B cell (primary cell): Measurements from ENCODE around the gene ELFN2. TPM values are rescaled to one million over a fixed set of nuclear protein-coding genes. Genes with fewer than 3 reads are reported as not detected.

Experiments used
- ATAC-seq: fragments of 200-7000 bp; cut with Tn5 transposase; one replicate; pipeline ENCODE4 v1.10.0; 2021; ENCODE audit warnings: low read depth, mild to moderate bottlenecking, moderate number of reproducible peaks, moderate library complexity
- CTCF ChIA-PET: fragments of 350-600 bp; sonication (Branson Sonifier 250); formaldehyde crosslinking; loops from one replicate; lab custom pipeline; 2021; ENCODE audit warnings: antibody characterized with exemption, inconsistent platforms; lab: Charles Lee
- POLR2A ChIA-PET: fragments of 350-600 bp; sonication (Branson Sonifier 250); formaldehyde crosslinking; loops from one replicate; lab custom pipeline; 2021; ENCODE audit warnings: antibody characterized with exemption; lab: Charles Lee
- DNase-seq: peaks from one replicate; pipeline ENCODE4 v3.0.0; 2013
- H2AFZ ChIP-seq: 2 replicates; pipeline ENCODE4 v1.6.1; 2012; ENCODE audit warnings: mild to moderate bottlenecking, low read depth, low read length; ENCODE audit not compliant: insufficient read depth, poor library complexity, severe bottlenecking
- H3K27ac ChIP-seq, 2 donors: 1 replicate in 1 of 2; 2 replicates in 1 of 2; pipeline ENCODE4 v1.5.1; 2012 to 2013; ENCODE audit warnings: low read length in 2 of 2, mild to moderate bottlenecking in 2 of 2, moderate library complexity in 1 of 2
- H3K27me3 ChIP-seq, 4 experiments: fragments of 200-600 bp in 1 of 4; sonication (generic) in 1 of 4; replicated peaks in 1 of 4; 1 replicate in 2 of 4; 2 replicates in 2 of 4; pipeline versions ENCODE4 v1.6.1 to v1.7.0; 2013 to 2016; ENCODE audit warnings: low read length in 3 of 4, mild to moderate bottlenecking in 2 of 4, mixed read lengths in 1 of 4, moderate library complexity in 1 of 4; ENCODE audit not compliant: insufficient read depth in 4 of 4, control insufficient read depth in 3 of 4; ENCODE audit errors: control extremely low read depth in 1 of 4
- H3K36me3 ChIP-seq, 2 experiments: replicated peaks in 1 of 2; 1 replicate in 1 of 2; 2 replicates in 1 of 2; pipeline versions ENCODE4 v1.6.1 to v1.7.1; 2013; ENCODE audit warnings: low read length in 1 of 2; ENCODE audit not compliant: insufficient read depth in 2 of 2, control insufficient read depth in 1 of 2; ENCODE audit errors: control extremely low read depth in 1 of 2, extremely low read depth in 1 of 2
- H3K4me1 ChIP-seq, 2 donors: fragments of 200-600 bp in 1 of 2; sonication (generic) in 1 of 2; 1 replicate in 1 of 2; 2 replicates in 1 of 2; pipeline versions ENCODE4 v1.5.1 to v1.6.1; 2013 to 2017; ENCODE audit warnings: low read length in 2 of 2; ENCODE audit not compliant: control insufficient read depth in 2 of 2, insufficient read depth in 2 of 2
- H3K4me2 ChIP-seq: replicated peaks from 2 replicates; pipeline ENCODE3; 2012; ENCODE audit warnings: mild to moderate bottlenecking, low read depth, low read length; ENCODE audit not compliant: poor library complexity, severe bottlenecking
- H3K4me3 ChIP-seq, 5 experiments: fragments of 200-600 bp in 1 of 5; sonication (generic) in 1 of 5; 1 replicate in 3 of 5; 2 replicates in 2 of 5; pipeline versions ENCODE4 v1.5.1 to v1.7.0; 2011 to 2016; ENCODE audit warnings: low read length in 4 of 5, mild to moderate bottlenecking in 4 of 5, low read depth in 2 of 5, control low read depth in 1 of 5, moderate library complexity in 1 of 5; ENCODE audit not compliant: insufficient read depth in 1 of 5; ENCODE audit errors: control extremely low read depth in 1 of 5, extremely low read depth in 1 of 5
- H3K79me2 ChIP-seq: fragments of 200-600 bp; sonication (generic); one replicate; pipeline ENCODE4 v1.6.0; 2016; ENCODE audit warnings: low read length; ENCODE audit not compliant: control insufficient read depth, insufficient read depth
- H3K9ac ChIP-seq: fragments of 200-600 bp; sonication (generic); 2 replicates; pipeline ENCODE4 v1.6.1; 2017; ENCODE audit warnings: mild to moderate bottlenecking, low read length, moderate library complexity
- H3K9me3 ChIP-seq, 3 donors: one replicate each; pipeline versions ENCODE4 v1.6.1 to v1.7.1; 2013; ENCODE audit warnings: low read length in 2 of 3; ENCODE audit not compliant: control insufficient read depth in 2 of 3, insufficient read depth in 1 of 3; ENCODE audit errors: control extremely low read depth in 1 of 3
- H4K20me1 ChIP-seq: 2 replicates; pipeline ENCODE4 v1.6.0; 2012; ENCODE audit warnings: mild to moderate bottlenecking, low read length; ENCODE audit not compliant: insufficient read depth, control insufficient read depth, poor library complexity, severe bottlenecking
- H3K27ac Mint-ChIP-seq: one replicate; pipeline ENCODE4 v1.8.0; 2021; ENCODE audit warnings: mixed read lengths
- H3K27me3 Mint-ChIP-seq: one replicate; pipeline ENCODE4 v1.8.0; 2021; ENCODE audit warnings: mixed read lengths
- H3K4me1 Mint-ChIP-seq: one replicate; pipeline ENCODE4 v1.8.0; 2021; ENCODE audit warnings: mixed read lengths
- H3K4me3 Mint-ChIP-seq: one replicate; pipeline ENCODE4 v1.8.0; 2021; ENCODE audit warnings: mixed read lengths
- H3K9me3 Mint-ChIP-seq: one replicate; pipeline ENCODE4 v1.8.0; 2022; ENCODE audit warnings: mixed read lengths; ENCODE audit not compliant: insufficient read depth
- EZH2 ChIP-seq: IDR thresholded peaks from 2 replicates; pipeline ENCODE4 v1.6.1; 2012; ENCODE audit warnings: borderline replicate concordance, low read depth, mild to moderate bottlenecking, moderate library complexity, low read length; ENCODE audit not compliant: insufficient read depth, poor library complexity, severe bottlenecking
- WGBS: methylation state at CpG from one replicate; pipeline ENCODE4 v1.1.5; 2013; ENCODE audit warnings: missing lambda C conversion rate; ENCODE audit not compliant: insufficient coverage; 5-methylcytosine and 5-hydroxymethylcytosine counted together
- intact Hi-C: fragments of 100-400 bp; cut with micrococcal nuclease; formaldehyde crosslinking; loops from one replicate; pipeline ENCODE4 v1.10.0; 2022
- polyA plus RNA-seq: library from polyadenylated mRNA; depleted of rRNA; stranded (reverse); fragments of >200 nt; gene quantifications from 2 replicates; pipeline ENCODE4 v1.2.3, GENCODE V29; 2012
- total RNA-seq, 2 donors: library from RNA; stranded (reverse); fragments of 120-200 nt in 1 of 2; gene quantifications; 1 replicate in 1 of 2; 2 replicates in 1 of 2; pipeline versions ENCODE4 v1.2.3 to v1.2.4, GENCODE V29; 2013 to 2022
- TF ChIP-seq, protein P1 (sequence below): fragments of 200-600 bp; IDR thresholded peaks from one replicate; pipeline ENCODE4 v1.8.0; 2022; ENCODE audit warnings: antibody characterized with exemption, mild to moderate bottlenecking

ELFN2 gene
- total and polyA plus RNA-seq, 2 donors (not counting 1 experiment from before 2014, with no cell fraction given): 0.07 to 0.12 TPM

DNA sequence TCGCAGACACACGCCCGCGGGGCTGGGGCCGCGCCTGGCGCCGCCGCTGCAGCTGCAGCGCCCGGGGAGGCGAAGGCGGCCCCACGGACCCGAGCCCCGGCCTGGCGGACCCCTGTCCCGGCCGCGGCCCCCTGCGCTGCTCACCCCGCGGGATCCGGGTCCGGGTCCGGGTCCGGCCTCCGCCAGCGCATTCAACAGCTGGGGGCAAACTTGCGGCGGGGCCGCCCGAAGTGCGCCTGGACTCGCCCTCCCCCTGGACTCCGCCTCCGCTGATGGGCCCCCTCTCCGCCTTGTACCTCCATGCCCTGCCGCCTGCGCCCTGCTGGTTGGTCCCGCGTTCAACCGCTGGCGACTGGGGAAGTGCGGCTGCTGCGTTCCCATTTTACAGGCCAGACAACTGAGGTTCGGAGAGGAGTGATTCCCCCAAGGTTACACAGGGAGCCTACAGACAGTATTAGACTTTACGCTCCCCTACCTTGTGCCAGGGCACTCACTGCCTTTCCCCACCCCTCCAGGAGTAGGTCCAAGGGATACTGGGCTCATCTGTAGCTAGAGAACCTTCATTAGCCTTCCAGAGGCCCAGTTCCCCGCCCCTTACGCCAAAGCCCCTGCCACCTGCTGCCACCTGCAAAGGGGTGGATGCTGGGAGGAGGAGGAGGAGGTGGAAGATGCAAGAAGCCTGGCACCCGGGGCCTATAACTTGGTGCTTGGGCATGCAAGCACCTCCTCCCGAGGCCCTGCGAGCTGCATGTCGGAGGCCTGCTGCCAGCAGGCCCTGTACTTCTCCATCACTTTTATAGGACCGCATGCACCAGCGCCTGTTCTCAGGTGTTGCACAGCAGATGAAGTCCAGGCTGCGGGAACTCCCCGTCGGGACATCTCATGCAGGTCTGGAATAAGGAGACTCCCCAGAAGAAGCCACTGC, 694 bp upstream of the ELFN2 start:
- Histone ChIP-seq H4K20me1 (no peaks in the 10 kb centered on the region), H3K36me3 (no peaks in the 10 kb centered on the region), H3K27ac (no peak overlapping the region), H3K9me3 (peaks cover 0 to 25% (median 0%) of the 10 kb centered on the region in 3 donors), H3K4me2 (peak overlapping the region; percentile 79), H3K79me2 (no peaks in the 10 kb centered on the region), H3K4me3 (peak overlapping the region in 1 of 5 experiments; percentile 41), H3K9ac (peak overlapping the region; percentile 15), H3K27me3 (peaks cover 0 to 78% (median 27%) of the 10 kb centered on the region in 4 experiments), H2AFZ (no peak overlapping the region), H3K4me1 (peaks cover 24 to 27% of the 10 kb centered on the region in 2 donors)
- DNase-seq (no peak), ATAC-seq (no peak)
- H3K4me3 Mint-ChIP-seq: peak overlapping the region; percentile 70
- ChIA-PET POLR2A (no interaction called here), CTCF (interaction anchor here (0.6 to 5.2 kb wide), 10 partner anchors 11 to 228 kb away, joined by 3 to 76 read pairs (median 3); no protein-coding TSS in a partner anchor)
- peaks cover 21% of the 10 kb centered on the region for H3K4me1 Mint-ChIP-seq
- intact Hi-C loops: no loop called here
- H3K27ac Mint-ChIP-seq: no peak overlapping the region
- no peaks in the 10 kb centered on the region for H3K9me3 Mint-ChIP-seq
- 17% methylated on average over 54 of the region's 59 CpGs for WGBS
- TF ChIP-seq EZH2: peak; percentile 62
- TF ChIP-seq, protein P1, sequence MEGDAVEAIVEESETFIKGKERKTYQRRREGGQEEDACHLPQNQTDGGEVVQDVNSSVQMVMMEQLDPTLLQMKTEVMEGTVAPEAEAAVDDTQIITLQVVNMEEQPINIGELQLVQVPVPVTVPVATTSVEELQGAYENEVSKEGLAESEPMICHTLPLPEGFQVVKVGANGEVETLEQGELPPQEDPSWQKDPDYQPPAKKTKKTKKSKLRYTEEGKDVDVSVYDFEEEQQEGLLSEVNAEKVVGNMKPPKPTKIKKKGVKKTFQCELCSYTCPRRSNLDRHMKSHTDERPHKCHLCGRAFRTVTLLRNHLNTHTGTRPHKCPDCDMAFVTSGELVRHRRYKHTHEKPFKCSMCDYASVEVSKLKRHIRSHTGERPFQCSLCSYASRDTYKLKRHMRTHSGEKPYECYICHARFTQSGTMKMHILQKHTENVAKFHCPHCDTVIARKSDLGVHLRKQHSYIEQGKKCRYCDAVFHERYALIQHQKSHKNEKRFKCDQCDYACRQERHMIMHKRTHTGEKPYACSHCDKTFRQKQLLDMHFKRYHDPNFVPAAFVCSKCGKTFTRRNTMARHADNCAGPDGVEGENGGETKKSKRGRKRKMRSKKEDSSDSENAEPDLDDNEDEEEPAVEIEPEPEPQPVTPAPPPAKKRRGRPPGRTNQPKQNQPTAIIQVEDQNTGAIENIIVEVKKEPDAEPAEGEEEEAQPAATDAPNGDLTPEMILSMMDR: no peak
- peaks cover 68% of the 10 kb centered on the region for H3K27me3 Mint-ChIP-seq

DNA sequence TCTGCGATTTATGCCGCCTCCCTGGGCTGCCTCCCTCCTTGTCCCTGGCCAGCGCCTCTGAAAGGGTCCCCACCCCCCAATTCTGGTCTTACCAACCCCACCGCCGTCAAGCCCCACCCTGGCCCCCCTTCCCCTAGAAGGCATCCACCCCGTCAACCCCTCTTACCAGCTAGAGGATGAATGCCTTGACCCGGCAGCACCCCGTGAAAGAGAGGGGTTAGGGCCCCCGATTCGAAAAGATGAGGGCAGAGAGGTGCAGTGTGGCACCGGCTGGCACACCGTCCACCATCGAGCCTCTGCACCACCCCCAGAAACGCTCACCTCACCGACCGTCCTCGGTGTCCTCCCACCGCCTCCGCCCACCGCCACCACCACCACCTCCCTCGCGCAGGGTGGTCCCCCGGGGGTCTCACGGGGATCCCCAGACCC, 559 bp downstream of the ELFN2 start:
- no peak overlapping the region for H3K27ac ChIP-seq
- H3K9ac ChIP-seq: peak overlapping the region; percentile 43
- H3K27me3 ChIP-seq: peaks cover 0 to 71% (median 28%) of the 10 kb centered on the region in 4 experiments
- Mint-ChIP-seq H3K4me3 (peak overlapping the region; percentile 68), H3K4me1 (peaks cover 21% of the 10 kb centered on the region), H3K27me3 (peaks cover 62% of the 10 kb centered on the region), H3K9me3 (no peaks in the 10 kb centered on the region), H3K27ac (no peak overlapping the region)
- ATAC-seq (no peak), DNase-seq (peak; percentile 26)
- H3K4me3 ChIP-seq: peak overlapping the region in 1 of 5 experiments; percentile 41
- no peak for TF ChIP-seq EZH2
- TF ChIP-seq, protein P1: no peak
- H3K4me1 ChIP-seq: peaks cover 24 to 27% of the 10 kb centered on the region in 2 donors
- H3K36me3 ChIP-seq: no peaks in the 10 kb centered on the region
- intact Hi-C loops: no loop called here
- no peaks in the 10 kb centered on the region for H3K79me2 ChIP-seq
- H3K4me2 ChIP-seq: peak overlapping the region; percentile 79
- CTCF ChIA-PET: no interaction called here
- H3K9me3 ChIP-seq: peaks cover 0 to 19% (median 0%) of the 10 kb centered on the region in 3 donors
- POLR2A ChIA-PET: no interaction called here
- WGBS: 2% methylated on average over 23 of the region's 24 CpGs
- peak overlapping the region; percentile 33 for H2AFZ ChIP-seq
- no peaks in the 10 kb centered on the region for H4K20me1 ChIP-seq
